GM19023 (cell line): ENCODE measurements around the gene TCEA3.

ENCODE experiments used
- ATAC-seq: cut with Tn5 transposase; IDR thresholded peaks from one replicate; pipeline ENCODE4 v1.9.1; 2021; ENCODE audit warnings: mild to moderate bottlenecking, moderate library complexity; ENCODE audit not compliant: unreplicated experiment

Gene TCEA3

DNA sequence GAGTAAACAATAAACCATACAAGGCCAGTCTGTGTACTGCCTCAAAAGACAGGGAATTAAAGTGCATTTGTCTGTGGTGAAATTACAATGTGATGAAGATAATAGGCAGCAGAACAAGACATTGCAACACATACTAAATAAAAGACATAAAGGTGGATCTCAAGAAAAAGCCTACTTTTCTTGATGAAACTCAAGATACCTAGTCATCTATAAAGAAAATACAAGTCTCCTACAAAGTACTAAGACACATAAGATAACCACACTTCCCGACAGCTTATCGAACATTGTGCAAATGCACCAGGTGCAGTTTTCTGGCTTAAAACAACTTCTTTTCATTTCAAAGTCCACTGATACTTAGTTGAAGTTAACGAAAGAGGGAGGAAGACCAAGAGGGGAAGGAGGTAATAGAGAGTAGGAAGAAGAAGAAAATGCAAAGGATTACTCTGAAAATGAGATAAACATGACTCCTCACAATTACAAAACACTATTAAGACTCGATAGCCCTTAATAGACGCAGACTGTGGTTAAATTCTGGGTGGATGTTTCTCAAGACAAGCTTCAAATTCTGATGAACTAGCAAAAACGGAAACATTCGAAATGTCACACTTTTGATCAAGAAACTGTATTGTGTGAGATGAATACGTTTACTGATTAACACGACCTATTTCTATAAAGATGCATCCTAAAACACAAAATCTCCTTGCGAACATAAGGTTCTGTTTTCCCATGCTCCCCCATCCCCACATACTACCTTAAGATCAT, 82.4 kb downstream of the TCEA3 start:
- no peak for ATAC-seq

DNA sequence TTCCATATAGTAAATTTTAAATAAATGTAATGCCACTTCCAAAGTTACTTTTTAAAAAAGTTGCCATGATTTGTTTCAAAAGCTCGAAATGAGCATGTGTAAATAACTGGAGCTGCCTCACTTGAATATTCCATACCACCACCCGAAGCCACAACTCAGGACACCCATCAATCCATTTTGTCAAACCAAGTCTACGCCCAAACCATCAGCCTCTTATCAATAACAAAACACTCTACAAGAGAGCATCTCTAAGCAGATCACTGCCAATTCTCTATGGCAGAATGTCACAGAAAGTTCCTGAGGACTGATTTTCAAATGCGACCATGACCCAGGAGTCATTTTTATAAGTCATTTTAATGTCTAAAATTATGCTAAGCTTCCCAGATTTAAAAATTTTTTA, 84.9 kb downstream of the TCEA3 start:
- no peak for ATAC-seq

DNA sequence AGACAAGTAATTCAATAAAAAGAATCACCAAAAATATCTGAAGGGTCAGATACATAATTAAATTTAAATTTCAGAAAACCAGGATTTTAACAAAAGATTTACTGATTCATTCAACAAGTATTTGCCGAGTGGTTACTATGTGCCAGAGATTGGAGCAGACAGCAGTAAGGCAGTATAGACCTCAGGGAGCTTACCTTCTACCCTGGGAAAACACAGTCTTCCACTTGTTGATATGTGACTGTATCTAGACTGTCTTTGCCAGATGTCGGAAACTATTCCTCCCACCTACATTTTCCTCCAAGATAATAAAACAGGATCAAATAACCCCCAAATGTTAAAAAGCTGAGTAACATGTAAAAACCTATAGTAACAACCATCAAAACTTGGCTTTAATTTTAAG, 86.7 kb downstream of the TCEA3 start:
- ATAC-seq = no peak

DNA sequence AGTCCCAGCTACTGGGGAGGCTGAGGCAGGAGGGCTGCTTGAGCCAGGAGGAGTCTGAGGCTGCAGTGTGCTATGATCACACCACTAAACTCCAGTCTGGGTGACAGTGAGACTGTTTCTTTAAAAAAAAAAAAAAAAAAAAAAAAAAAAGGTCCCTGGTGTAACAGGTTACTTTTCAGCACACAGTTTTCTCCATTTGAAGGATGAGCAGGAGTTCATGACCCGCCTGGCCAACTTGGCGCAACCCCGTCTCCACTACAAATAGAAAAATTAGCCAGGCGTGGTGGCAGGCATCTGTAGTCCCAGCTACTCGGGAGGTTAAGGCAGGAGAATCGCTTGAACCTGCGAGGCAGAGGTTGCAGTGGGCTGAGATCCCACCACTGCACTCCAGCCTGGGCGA, 92.8 kb downstream of the TCEA3 start:
- ATAC-seq = no peak
